Neural progenitor cell (in vitro differentiated cells): ENCODE data around the gene BCL2L2. TPM values are rescaled to one million over a fixed set of nuclear protein-coding genes. Genes with fewer than 3 reads are reported as not detected.

Experiments used
- DNase-seq: peaks from one replicate; pipeline ENCODE4 v3.0.0-alpha.2; 2016; ENCODE audit warnings: low spot score
- H2AFZ ChIP-seq: fragments of 200-600 bp; sonication (generic); replicated peaks from 2 replicates; pipeline ENCODE4 v1.6.1; 2016; ENCODE audit warnings: antibody characterized with exemption
- H3F3A ChIP-seq: fragments of 200-600 bp; sonication (generic); 2 replicates; pipeline ENCODE4 v1.6.1; 2016; ENCODE audit warnings: antibody characterized with exemption, low read depth
- H3K27ac ChIP-seq: fragments of 200-600 bp; sonication (generic); 2 replicates; pipeline ENCODE4 v1.5.1; 2016; ENCODE audit warnings: mild to moderate bottlenecking
- H3K27me3 ChIP-seq: fragments of 200-600 bp; sonication (generic); 2 replicates; pipeline ENCODE4 v1.6.1; 2016; ENCODE audit warnings: mild to moderate bottlenecking, moderate library complexity
- H3K36me3 ChIP-seq: fragments of 200-600 bp; sonication (generic); 2 replicates; pipeline ENCODE4 v1.5.1; 2016
- H3K4me1 ChIP-seq: fragments of 200-600 bp; sonication (generic); 2 replicates; pipeline ENCODE4 v1.6.1; 2016; ENCODE audit warnings: mixed run types
- H3K4me2 ChIP-seq: fragments of 200-600 bp; sonication (generic); 2 replicates; pipeline ENCODE4 v1.6.1; 2016
- H3K4me3 ChIP-seq: fragments of 200-600 bp; sonication (generic); 2 replicates; pipeline ENCODE4 v1.5.1; 2016
- H3K79me2 ChIP-seq: fragments of 200-600 bp; sonication (generic); 2 replicates; pipeline ENCODE4 v1.6.1; 2016; ENCODE audit warnings: low read depth
- H3K9ac ChIP-seq: fragments of 200-600 bp; sonication (generic); 2 replicates; pipeline ENCODE4 v1.6.1; 2016
- H3K9me3 ChIP-seq: fragments of 200-600 bp; sonication (generic); 2 replicates; pipeline ENCODE4 v1.5.1; 2016; ENCODE audit warnings: low read depth
- H4K20me1 ChIP-seq: fragments of 200-600 bp; sonication (generic); 2 replicates; pipeline ENCODE4 v1.6.1; 2016; ENCODE audit warnings: low read depth
- H3K27ac Mint-ChIP-seq: 3 replicates; pipeline ENCODE4 v1.8.0; 2021; ENCODE audit warnings: mixed read lengths
- H3K27me3 Mint-ChIP-seq: 2 replicates; pipeline ENCODE4 v1.8.0; 2022; ENCODE audit warnings: low read depth, mild to moderate bottlenecking, inconsistent platforms, moderate library complexity, mixed read lengths; ENCODE audit not compliant: insufficient read depth
- H3K36me3 Mint-ChIP-seq: 3 replicates; pipeline ENCODE4 v1.8.0; 2021; ENCODE audit warnings: mixed read lengths
- H3K4me1 Mint-ChIP-seq: 3 replicates; pipeline ENCODE4 v1.8.0; 2021; ENCODE audit warnings: mixed read lengths
- H3K4me3 Mint-ChIP-seq: 3 replicates; pipeline ENCODE4 v1.8.0; 2021; ENCODE audit warnings: mild to moderate bottlenecking, moderate library complexity, mixed read lengths
- H3K9me3 Mint-ChIP-seq: 3 replicates; pipeline ENCODE4 v1.8.0; 2020; ENCODE audit warnings: mixed read lengths
- EZH2 ChIP-seq: fragments of 200-600 bp; sonication (generic); IDR thresholded peaks from 2 replicates; pipeline ENCODE4 v1.6.1; 2017; ENCODE audit warnings: antibody characterized with exemption, mild to moderate bottlenecking, moderate library complexity
- EZH2phosphoT487 ChIP-seq: fragments of 200-600 bp; sonication (generic); IDR thresholded peaks from 2 replicates; pipeline ENCODE4 v1.6.1; 2017; ENCODE audit warnings: antibody characterized with exemption
- total RNA-seq: library from RNA; depleted of rRNA; stranded (reverse); fragments of >200 nt; gene quantifications from 2 replicates; pipeline ENCODE4 v1.2.3, GENCODE V29; 2015; ENCODE audit warnings: low replicate concordance
- TF ChIP-seq, protein P1 (sequence below): fragments of 200-600 bp; sonication (generic); IDR thresholded peaks from 2 replicates; pipeline ENCODE4 v1.5.1; 2017; ENCODE audit warnings: antibody characterized with exemption, mild to moderate bottlenecking

BCL2L2 gene
- total RNA-seq, 1 donor from 2014 or later: 14.9 TPM

DNA sequence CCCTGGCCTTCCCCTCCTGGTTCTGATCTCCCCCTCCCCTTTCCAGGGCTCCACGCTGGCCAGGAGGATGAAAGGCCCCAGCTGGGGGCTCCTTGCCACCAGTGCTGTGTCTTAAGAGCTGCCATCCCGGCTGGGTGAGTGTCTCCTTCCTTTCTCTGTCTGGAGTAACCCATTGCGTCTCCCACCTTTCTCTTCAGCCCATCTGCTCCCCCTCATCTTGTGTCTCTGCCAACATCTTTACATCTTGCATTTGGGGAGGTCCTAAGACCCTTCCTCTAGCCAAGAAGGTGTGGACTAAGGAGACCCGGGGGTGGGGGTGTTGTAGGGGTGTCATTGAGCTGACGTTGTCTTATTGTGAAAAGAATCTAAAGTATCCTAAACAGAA, 505 bp downstream of the BCL2L2 start:
- H2AFZ ChIP-seq: no peak overlapping the region
- Mint-ChIP-seq H3K36me3 (peaks cover 15% of the 10 kb centered on the region), H3K4me1 (peaks cover 26% of the 10 kb centered on the region), H3K27ac (peak overlapping the region; percentile 85), H3K4me3 (peak overlapping the region; percentile 94), H3K27me3 (peaks cover 5% of the 10 kb centered on the region), H3K9me3 (peaks cover 4% of the 10 kb centered on the region)
- H3F3A ChIP-seq: peaks cover 22% of the 10 kb centered on the region
- peaks cover 16% of the 10 kb centered on the region for H3K4me1 ChIP-seq
- H3K9ac ChIP-seq: peak overlapping the region; percentile 82
- DNase-seq: no peak
- no peak for TF ChIP-seq EZH2phosphoT487
- H3K4me3 ChIP-seq: peak overlapping the region; percentile 74
- no peaks in the 10 kb centered on the region for H3K36me3 ChIP-seq
- no peak overlapping the region for H3K27ac ChIP-seq
- no peaks in the 10 kb centered on the region for H4K20me1 ChIP-seq
- H3K9me3 ChIP-seq: no peaks in the 10 kb centered on the region
- peaks cover 22% of the 10 kb centered on the region for H3K79me2 ChIP-seq
- peaks cover 15% of the 10 kb centered on the region for H3K27me3 ChIP-seq
- peak overlapping the region; percentile 79 for H3K4me2 ChIP-seq

DNA sequence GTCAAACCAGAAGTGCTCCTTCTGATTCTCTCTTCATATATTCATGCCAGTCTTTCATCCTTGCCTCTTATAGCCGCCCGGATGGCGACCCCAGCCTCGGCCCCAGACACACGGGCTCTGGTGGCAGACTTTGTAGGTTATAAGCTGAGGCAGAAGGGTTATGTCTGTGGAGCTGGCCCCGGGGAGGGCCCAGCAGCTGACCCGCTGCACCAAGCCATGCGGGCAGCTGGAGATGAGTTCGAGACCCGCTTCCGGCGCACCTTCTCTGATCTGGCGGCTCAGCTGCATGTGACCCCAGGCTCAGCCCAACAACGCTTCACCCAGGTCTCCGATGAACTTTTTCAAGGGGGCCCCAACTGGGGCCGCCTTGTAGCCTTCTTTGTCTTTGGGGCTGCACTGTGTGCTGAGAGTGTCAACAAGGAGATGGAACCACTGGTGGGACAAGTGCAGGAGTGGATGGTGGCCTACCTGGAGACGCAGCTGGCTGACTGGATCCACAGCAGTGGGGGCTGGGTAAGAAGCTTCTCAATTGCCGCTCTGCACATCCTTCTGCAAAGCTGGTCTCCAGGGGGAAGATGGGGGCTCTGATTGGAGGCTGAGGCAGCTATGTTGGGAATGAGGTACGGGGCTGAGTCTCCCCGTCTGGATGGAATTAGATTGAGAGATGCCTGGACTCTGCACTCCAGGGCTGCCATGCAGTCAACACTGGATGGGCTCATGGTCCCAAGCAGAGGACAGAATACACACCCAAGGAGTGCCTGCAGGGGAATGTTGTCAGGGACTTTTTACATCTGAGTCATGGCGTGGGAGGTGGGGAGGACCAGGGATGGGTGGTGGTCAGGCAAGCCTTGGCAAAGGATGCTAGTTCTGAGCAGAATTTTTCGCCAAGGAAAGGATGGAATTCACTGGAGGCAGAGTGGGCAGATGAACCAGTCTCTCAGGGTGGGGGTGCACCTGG, 1.3 kb downstream of the BCL2L2 start:
- H3K36me3 Mint-ChIP-seq: peaks cover 20% of the 10 kb centered on the region
- TF ChIP-seq EZH2: no peak
- TF ChIP-seq, protein P1, sequence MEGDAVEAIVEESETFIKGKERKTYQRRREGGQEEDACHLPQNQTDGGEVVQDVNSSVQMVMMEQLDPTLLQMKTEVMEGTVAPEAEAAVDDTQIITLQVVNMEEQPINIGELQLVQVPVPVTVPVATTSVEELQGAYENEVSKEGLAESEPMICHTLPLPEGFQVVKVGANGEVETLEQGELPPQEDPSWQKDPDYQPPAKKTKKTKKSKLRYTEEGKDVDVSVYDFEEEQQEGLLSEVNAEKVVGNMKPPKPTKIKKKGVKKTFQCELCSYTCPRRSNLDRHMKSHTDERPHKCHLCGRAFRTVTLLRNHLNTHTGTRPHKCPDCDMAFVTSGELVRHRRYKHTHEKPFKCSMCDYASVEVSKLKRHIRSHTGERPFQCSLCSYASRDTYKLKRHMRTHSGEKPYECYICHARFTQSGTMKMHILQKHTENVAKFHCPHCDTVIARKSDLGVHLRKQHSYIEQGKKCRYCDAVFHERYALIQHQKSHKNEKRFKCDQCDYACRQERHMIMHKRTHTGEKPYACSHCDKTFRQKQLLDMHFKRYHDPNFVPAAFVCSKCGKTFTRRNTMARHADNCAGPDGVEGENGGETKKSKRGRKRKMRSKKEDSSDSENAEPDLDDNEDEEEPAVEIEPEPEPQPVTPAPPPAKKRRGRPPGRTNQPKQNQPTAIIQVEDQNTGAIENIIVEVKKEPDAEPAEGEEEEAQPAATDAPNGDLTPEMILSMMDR: no peak
- TF ChIP-seq EZH2phosphoT487: no peak
- H3K27me3 ChIP-seq: peaks cover 15% of the 10 kb centered on the region

DNA sequence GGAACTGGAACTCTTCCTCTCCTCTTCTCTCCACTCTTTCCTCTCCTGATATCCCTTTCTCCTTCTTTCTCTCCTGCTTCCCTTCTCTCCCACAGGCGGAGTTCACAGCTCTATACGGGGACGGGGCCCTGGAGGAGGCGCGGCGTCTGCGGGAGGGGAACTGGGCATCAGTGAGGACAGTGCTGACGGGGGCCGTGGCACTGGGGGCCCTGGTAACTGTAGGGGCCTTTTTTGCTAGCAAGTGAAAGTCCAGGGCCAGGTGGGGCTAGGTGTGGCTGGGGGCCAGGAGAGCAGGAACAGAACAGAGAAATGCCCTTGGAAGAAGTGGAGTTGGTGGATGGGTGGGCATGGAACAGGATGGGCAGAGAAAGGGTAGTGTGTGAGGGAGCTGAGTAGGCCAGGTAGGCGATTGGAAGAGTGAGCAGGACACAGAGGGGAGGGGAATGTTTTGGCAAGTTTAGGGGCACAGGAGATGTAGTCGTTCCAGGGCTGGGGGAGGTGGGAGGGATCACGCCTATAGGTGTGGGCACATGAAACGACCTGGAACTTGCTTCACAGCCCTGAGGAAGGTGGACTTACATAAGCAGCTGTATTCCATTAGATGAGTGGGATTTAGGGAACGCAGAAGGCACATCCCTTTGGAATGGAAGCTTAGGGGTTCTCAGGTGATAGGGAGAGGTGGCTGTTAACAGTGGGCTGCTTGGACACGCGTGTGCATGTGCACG, 2.2 kb downstream of the BCL2L2 start:
- peak overlapping the region; percentile 94 for H3K4me3 Mint-ChIP-seq
- H3K79me2 ChIP-seq: peaks cover 22% of the 10 kb centered on the region
- no peak for TF ChIP-seq EZH2phosphoT487
- TF ChIP-seq, protein P1: no peak
- no peak for TF ChIP-seq EZH2
- H3K27me3 ChIP-seq: peaks cover 6% of the 10 kb centered on the region
- no peaks in the 10 kb centered on the region for H3K27me3 Mint-ChIP-seq
- no peaks in the 10 kb centered on the region for H4K20me1 ChIP-seq
- peaks cover 12% of the 10 kb centered on the region for H3K4me1 ChIP-seq
- no peak for DNase-seq
- no peak overlapping the region for H3K4me2 ChIP-seq
- H3K27ac Mint-ChIP-seq: no peak overlapping the region
- no peak overlapping the region for H2AFZ ChIP-seq
- peaks cover 11% of the 10 kb centered on the region for H3F3A ChIP-seq
- no peak overlapping the region for H3K4me3 ChIP-seq
- H3K9me3 Mint-ChIP-seq: peaks cover 2% of the 10 kb centered on the region
- no peaks in the 10 kb centered on the region for H3K9me3 ChIP-seq
- no peaks in the 10 kb centered on the region for H3K36me3 ChIP-seq
- H3K36me3 Mint-ChIP-seq: peaks cover 21% of the 10 kb centered on the region
- no peak overlapping the region for H3K27ac ChIP-seq
- H3K4me1 Mint-ChIP-seq: peaks cover 26% of the 10 kb centered on the region
- H3K9ac ChIP-seq: no peak overlapping the region

More for the DNA sequence above, 1.3 kb downstream of the BCL2L2 start:
- no peak overlapping the region for H3K27ac ChIP-seq
- peaks cover 15% of the 10 kb centered on the region for H3K4me1 ChIP-seq
- H3K27me3 Mint-ChIP-seq: no peaks in the 10 kb centered on the region
- H4K20me1 ChIP-seq: no peaks in the 10 kb centered on the region
- H3K9ac ChIP-seq: no peak overlapping the region
- peaks cover 26% of the 10 kb centered on the region for H3K4me1 Mint-ChIP-seq
- H3K36me3 ChIP-seq: no peaks in the 10 kb centered on the region
- peaks cover 22% of the 10 kb centered on the region for H3K79me2 ChIP-seq
- H2AFZ ChIP-seq: no peak overlapping the region
- peak overlapping the region; percentile 79 for H3K4me2 ChIP-seq
- H3K9me3 Mint-ChIP-seq: peaks cover 2% of the 10 kb centered on the region
- peak overlapping the region; percentile 74 for H3K4me3 ChIP-seq
- DNase-seq: no peak
- H3K27ac Mint-ChIP-seq: peak overlapping the region; percentile 89
- H3K4me3 Mint-ChIP-seq: peak overlapping the region; percentile 94
- no peaks in the 10 kb centered on the region for H3K9me3 ChIP-seq
- peaks cover 14% of the 10 kb centered on the region for H3F3A ChIP-seq
